H1 (cell line): ENCODE measurements around the gene FRMD4A. TPM values are rescaled to one million over a fixed set of nuclear protein-coding genes. Genes with fewer than 3 reads are reported as not detected.
A peak's percentile ranks its signal among the peaks of the same experiment; 100 is the strongest.

ENCODE experiments used
- CTCF ChIA-PET: fragments of 300-600 bp; sonication (Branson Sonifier 250); formaldehyde crosslinking; loops from one replicate; lab custom pipeline; 2021; ENCODE audit not compliant: partially characterized antibody; lab: Charles Lee
- POLR2A ChIA-PET: fragments of 300-600 bp; sonication (Branson Sonifier 250); formaldehyde crosslinking; loops from one replicate; lab custom pipeline; 2021; ENCODE audit warnings: inconsistent platforms; ENCODE audit not compliant: partially characterized antibody; lab: Charles Lee
- DNase-seq, 2 experiments: peaks; one replicate each; pipeline versions ENCODE4 v3.0.0 to v3.0.0-alpha.2; 2010 to 2022; ENCODE audit warnings: low spot score in 2 of 2, low read depth in 1 of 2, mixed read lengths in 1 of 2
- FAIRE-seq: peaks from 2 replicates; lab custom pipeline; 2011; peaks lifted over from hg19 to GRCh38; lab: Jason Lieb, UNC
- H2AFZ ChIP-seq: 2 replicates; pipeline ENCODE4 v1.8.1; 2012; ENCODE audit warnings: low read length, inconsistent platforms
- H2AK5ac ChIP-seq: 2 replicates; pipeline ENCODE4 v1.6.1; 2013; ENCODE audit warnings: low read depth, low read length
- H2BK120ac ChIP-seq: replicated peaks from 2 replicates; pipeline ENCODE3; 2013; ENCODE audit warnings: low read depth, low read length, inconsistent platforms
- H2BK12ac ChIP-seq: 2 replicates; pipeline ENCODE4 v1.6.1; 2013; ENCODE audit warnings: low read depth, low read length
- H2BK15ac ChIP-seq: 2 replicates; pipeline ENCODE4 v1.6.1; 2013; ENCODE audit warnings: low read length
- H2BK20ac ChIP-seq: 2 replicates; pipeline ENCODE4 v1.6.1; 2013; ENCODE audit warnings: low read length
- H2BK5ac ChIP-seq: 2 replicates; pipeline ENCODE4 v1.6.1; 2013; ENCODE audit warnings: low read depth, low read length
- H3K14ac ChIP-seq: 2 replicates; pipeline ENCODE4 v1.6.1; 2013; ENCODE audit warnings: inconsistent platforms; ENCODE audit not compliant: insufficient read length
- H3K18ac ChIP-seq: 2 replicates; pipeline ENCODE4 v1.6.1; 2013; ENCODE audit warnings: low read length; ENCODE audit errors: extremely low read depth
- H3K23ac ChIP-seq: 2 replicates; pipeline ENCODE4 v1.6.1; 2013; ENCODE audit warnings: inconsistent platforms; ENCODE audit not compliant: insufficient read length
- H3K23me2 ChIP-seq: 2 replicates; pipeline ENCODE4 v1.6.1; 2013; ENCODE audit warnings: low read depth, low read length
- H3K27ac ChIP-seq: 2 replicates; pipeline ENCODE4 v1.6.1; 2011; ENCODE audit warnings: low read depth, low read length, inconsistent platforms
- H3K27me3 ChIP-seq, 4 experiments: replicated peaks in 1 of 4; 1 replicate in 1 of 4; 2 replicates in 3 of 4; pipeline versions ENCODE4 v1.6.1 to v1.8.1; 2011 to 2013; ENCODE audit warnings: low read length in 3 of 4, mild to moderate bottlenecking in 3 of 4, inconsistent platforms in 2 of 4, mixed read lengths in 2 of 4, moderate library complexity in 1 of 4; ENCODE audit not compliant: control insufficient read depth in 3 of 4, insufficient read depth in 3 of 4; ENCODE audit errors: extremely low read depth in 1 of 4
- H3K36me3 ChIP-seq, 4 experiments: 2 replicates each; pipeline versions ENCODE4 v1.6.1 to v1.8.1; 2011 to 2013; ENCODE audit warnings: mild to moderate bottlenecking in 4 of 4, low read length in 3 of 4, moderate library complexity in 2 of 4, control low read depth in 1 of 4, inconsistent platforms in 1 of 4; ENCODE audit not compliant: insufficient read depth in 4 of 4, control insufficient read depth in 2 of 4
- H3K4ac ChIP-seq: replicated peaks from 2 replicates; pipeline ENCODE3; 2013; ENCODE audit warnings: low read length, low read depth, mixed read lengths, inconsistent platforms; ENCODE audit not compliant: insufficient read length
- H3K4me1 ChIP-seq, 4 experiments: replicated peaks in 1 of 4; 1 replicate in 1 of 4; 2 replicates in 3 of 4; pipeline versions ENCODE4 v1.6.1 to v1.8.1; 2011 to 2013; ENCODE audit warnings: low read length in 3 of 4, inconsistent platforms in 2 of 4, mixed read lengths in 1 of 4; ENCODE audit not compliant: insufficient read depth in 4 of 4, control insufficient read depth in 3 of 4
- H3K4me2 ChIP-seq, 2 experiments: 2 replicates each; pipeline versions ENCODE4 v1.6.1 to v1.8.1; 2011 to 2013; ENCODE audit warnings: low read depth in 2 of 2, low read length in 2 of 2, control low read depth in 1 of 2, inconsistent platforms in 1 of 2, mild to moderate bottlenecking in 1 of 2; ENCODE audit not compliant: insufficient read depth in 1 of 2
- H3K4me3 ChIP-seq, 4 experiments: fragments of 200-600, 300-600 bp in 1 of 4; sonication (generic), shearing (Covaris generic), sonication (Bioruptor Twin) in 1 of 4; 2 replicates each; pipeline versions ENCODE4 v1.5.1 to v1.8.1; 2011 to 2016; ENCODE audit warnings: low read length in 4 of 4, low read depth in 3 of 4, control low read depth in 2 of 4, inconsistent platforms in 2 of 4, mild to moderate bottlenecking in 2 of 4, mixed read lengths in 1 of 4, moderate library complexity in 1 of 4; ENCODE audit not compliant: insufficient read depth in 2 of 4; ENCODE audit errors: extremely low read depth in 1 of 4
- H3K56ac ChIP-seq: replicated peaks from 2 replicates; pipeline ENCODE3; 2013; ENCODE audit warnings: low read depth, mild to moderate bottlenecking, mixed read lengths, low read length, inconsistent platforms; ENCODE audit not compliant: insufficient read length
- H3K79me1 ChIP-seq: 2 replicates; pipeline ENCODE4 v1.6.1; 2013; ENCODE audit warnings: low read depth, low read length, control low read depth
- H3K79me2 ChIP-seq, 2 experiments: 2 replicates each; pipeline versions ENCODE4 v1.6.1 to v1.8.1; 2012 to 2013; ENCODE audit warnings: low read length in 2 of 2, mild to moderate bottlenecking in 2 of 2, inconsistent platforms in 1 of 2; ENCODE audit not compliant: insufficient read depth in 2 of 2, control insufficient read depth in 1 of 2
- H3K9ac ChIP-seq, 4 experiments: replicated peaks in 1 of 4; 1 replicate in 1 of 4; 2 replicates in 3 of 4; pipeline versions ENCODE4 v1.6.1 to v1.8.1; 2011 to 2013; ENCODE audit warnings: low read depth in 3 of 4, low read length in 3 of 4, control low read depth in 2 of 4, mild to moderate bottlenecking in 2 of 4, moderate library complexity in 2 of 4, inconsistent platforms in 1 of 4; ENCODE audit errors: extremely low read depth in 1 of 4
- H3K9me3 ChIP-seq, 2 experiments: 2 replicates each; pipeline versions ENCODE4 v1.6.1 to v1.8.1; 2012 to 2013; ENCODE audit warnings: mild to moderate bottlenecking in 2 of 2, moderate library complexity in 2 of 2, control low read depth in 1 of 2, inconsistent platforms in 1 of 2, low read depth in 1 of 2, low read length in 1 of 2, mixed read lengths in 1 of 2; ENCODE audit not compliant: insufficient read depth in 2 of 2
- H4K20me1 ChIP-seq, 2 experiments: replicated peaks in 1 of 2; 2 replicates each; pipeline versions ENCODE3 to v1.8.1; 2011 to 2013; ENCODE audit warnings: inconsistent platforms in 2 of 2, low read length in 2 of 2, mild to moderate bottlenecking in 1 of 2; ENCODE audit not compliant: insufficient read depth in 2 of 2, control insufficient read depth in 1 of 2
- H4K5ac ChIP-seq: 2 replicates; pipeline ENCODE4 v1.6.1; 2013; ENCODE audit warnings: low read length, low read depth, mixed read lengths, inconsistent platforms; ENCODE audit not compliant: insufficient read length
- H4K8ac ChIP-seq: 2 replicates; pipeline ENCODE4 v1.8.0; 2013; ENCODE audit warnings: mild to moderate bottlenecking, moderate library complexity, low read length, inconsistent platforms; ENCODE audit not compliant: insufficient read depth; ENCODE audit errors: extremely low read depth
- H4K91ac ChIP-seq: replicated peaks from 2 replicates; pipeline ENCODE3; 2013; ENCODE audit warnings: low read length, mixed read lengths, inconsistent platforms; ENCODE audit not compliant: insufficient read length
- BRCA1 ChIP-seq: IDR thresholded peaks from 2 replicates; pipeline ENCODE4 v1.6.1; 2012; ENCODE audit warnings: low read depth, low read length, improper control_type of control experiment
- SIRT6 ChIP-seq: IDR thresholded peaks from one replicate; pipeline ENCODE4 v1.7.1; 2012; ENCODE audit warnings: low read length, inconsistent platforms
- WGBS, 2 experiments: shearing (Covaris generic) in 1 of 2; methylation state at CpG; one replicate each; pipeline versions ENCODE4 v1.1.6 to v1.1.7; 2013 to 2015; ENCODE audit warnings: low lambda C conversion rate in 2 of 2, mixed read lengths in 2 of 2, inconsistent platforms in 1 of 2, low coverage in 1 of 2, missing lambda C conversion rate in 1 of 2; ENCODE audit not compliant: insufficient replicate concordance in 2 of 2, insufficient coverage in 1 of 2, insufficient read length in 1 of 2; ENCODE audit errors: extremely low coverage in 1 of 2, missing lambda C conversion rate in 1 of 2; 5-methylcytosine and 5-hydroxymethylcytosine counted together
- polyA plus RNA-seq, 7 experiments: library from polyadenylated mRNA; depleted of rRNA in 3 of 7; stranded (reverse) in 5 of 7; unstranded in 2 of 7; fragments of >200 nt in 5 of 7; fragments of 200-250 nt in 2 of 7; gene quantifications; 1 replicate in 5 of 7; 2 replicates in 1 of 7; 4 replicates in 1 of 7; pipeline versions ENCODE4 v1.2.1 to v1.2.3, GENCODE V29; 2011 to 2013; ENCODE audit warnings: missing spikeins in 2 of 7, mixed read lengths in 2 of 7
- total RNA-seq: library from RNA; stranded (reverse); fragmentation: NEBNext Ultra II Directional; extraction: Animal tissue kit (Norgen Biotek cat#: 25700); gene quantifications from 2 replicates; pipeline ENCODE4 v1.2.1, GENCODE V29; 2021

Gene FRMD4A
- total and polyA plus RNA-seq, 2 of the 8 experiments (the other 6 are each of a cell fraction or from before 2014, with no cell fraction given): 38.6 to 39.6 TPM

DNA sequence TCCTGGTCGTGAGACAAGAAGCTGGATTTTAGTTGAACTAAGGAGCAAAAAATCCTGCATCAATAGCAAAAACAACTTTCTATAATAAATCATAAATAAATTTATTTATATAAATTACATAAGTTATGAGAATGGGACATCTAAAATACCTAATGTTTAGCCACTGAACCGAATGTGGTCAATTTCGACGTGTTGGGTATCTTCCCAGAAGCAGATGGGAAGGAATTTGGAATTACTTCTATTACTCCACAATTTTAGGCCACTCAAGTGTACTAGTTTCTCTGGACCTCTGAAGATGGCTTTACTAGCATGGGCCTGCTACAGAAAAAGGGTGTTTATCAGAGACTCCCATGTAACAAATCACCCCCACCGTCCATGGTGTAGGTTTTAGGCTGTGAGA is 572.0 kb downstream of the FRMD4A start:
- H2BK5ac ChIP-seq: peak overlapping the region; percentile 41; the same call in 1 of the 2 replicates
- FAIRE-seq (no peak), DNase-seq (no peak)
- H3K4ac ChIP-seq: no peak overlapping the region
- no peaks in the 10 kb centered on the region for H3K9me3 ChIP-seq
- H3K14ac ChIP-seq: no peak overlapping the region
- H3K36me3 ChIP-seq: no peaks in the 10 kb centered on the region
- no peak overlapping the region for H4K8ac ChIP-seq
- H3K27ac ChIP-seq: no peak overlapping the region; the same call in 1 of the 2 replicates
- no peaks in the 10 kb centered on the region for H3K27me3 ChIP-seq
- no peak overlapping the region; the same call in none of the 2 replicates for H3K18ac ChIP-seq
- no peak overlapping the region for H3K23ac ChIP-seq
- no peak overlapping the region for H2BK20ac ChIP-seq
- no peak overlapping the region for H3K9ac ChIP-seq
- H3K4me1 ChIP-seq: peaks cover 3 to 19% (median 14%) of the 10 kb centered on the region in 4 experiments
- no peaks in the 10 kb centered on the region for H3K79me1 ChIP-seq
- no peak overlapping the region for H3K4me3 ChIP-seq
- POLR2A ChIA-PET: interaction anchor here (1.1 to 1.5 kb wide), 4 partner anchors 20 to 427 kb away, joined by 3 to 5 read pairs (median 4); no protein-coding TSS in a partner anchor
- no peaks in the 10 kb centered on the region for H3K23me2 ChIP-seq
- no peak overlapping the region for H4K91ac ChIP-seq
- H3K4me2 ChIP-seq: peak overlapping the region; percentile 48 to 52; a peak in 3 of 4 replicates
- H2BK12ac ChIP-seq: no peak overlapping the region
- H2BK120ac ChIP-seq: no peak overlapping the region
- H2AFZ ChIP-seq: no peak overlapping the region
- no peaks in the 10 kb centered on the region for H3K79me2 ChIP-seq
- H4K5ac ChIP-seq: peak overlapping the region; percentile 49
- no peak overlapping the region for H2AK5ac ChIP-seq
- no peak overlapping the region for H3K56ac ChIP-seq
- H2BK15ac ChIP-seq: no peak overlapping the region
- WGBS, 2 experiments: 57% methylated on average over 5 of the region's 5 CpGs; no CpG with 5 or more reads in 1 of the 2 experiments
- H4K20me1 ChIP-seq: no peaks in the 10 kb centered on the region
- CTCF ChIA-PET: interaction anchor here (1.1 kb wide), 1 partner anchor 41 kb away, joined by 3 read pairs; no protein-coding TSS in a partner anchor
- TF ChIP-seq SIRT6: no peak
- no peak for TF ChIP-seq BRCA1
